Cardiac fibroblast (primary cell): ENCODE results near the gene RAB3IL1.

Experiments
- DNase-seq, 2 donors: peaks; one replicate each; pipeline versions ENCODE4 v3.0.0 to v3.0.0-alpha.2; 2010; ENCODE audit warnings: low read depth in 2 of 2
- H3K4me3 ChIP-seq, 2 donors: replicated peaks in 1 of 2; 1 replicate in 1 of 2; 2 replicates in 1 of 2; pipeline ENCODE4 v1.5.1; 2011; ENCODE audit warnings: low read depth in 2 of 2, low read length in 2 of 2, mild to moderate bottlenecking in 2 of 2, moderate library complexity in 1 of 2
- CTCF ChIP-seq: IDR thresholded peaks from one replicate; pipeline ENCODE4 v1.5.1; 2011; ENCODE audit warnings: low read depth, mild to moderate bottlenecking, low read length, inconsistent platforms

The RAB3IL1 gene

GRCh38 chr11:61946894-61947293, 29.5 kb upstream of the RAB3IL1 start:
- no peak for TF ChIP-seq CTCF
- peak in 1 of 2 donors; percentile 27 for DNase-seq
- H3K4me3 ChIP-seq = no peak overlapping the region

- no peak for TF ChIP-seq CTCF
- no peak overlapping the region for H3K4me3 ChIP-seq
Observed at GRCh38 chr11:61945191-61945590, 27.8 kb upstream of the RAB3IL1 start.

GRCh38 chr11:61940466-61940865, 23.1 kb upstream of the RAB3IL1 start:
- no peak for DNase-seq
- H3K4me3 ChIP-seq = no peak overlapping the region
- TF ChIP-seq CTCF = no peak

More at GRCh38 chr11:61945191-61945590, 27.8 kb upstream of the RAB3IL1 start:
- no peak for DNase-seq

GRCh38 chr11:61935861-61936260, 18.5 kb upstream of the RAB3IL1 start:
- TF ChIP-seq CTCF = no peak
- DNase-seq = no peak
- no peak overlapping the region for H3K4me3 ChIP-seq

GRCh38 chr11:61930933-61931332, 13.6 kb upstream of the RAB3IL1 start:
- no peak for DNase-seq
- no peak overlapping the region for H3K4me3 ChIP-seq
- no peak for TF ChIP-seq CTCF

- no peak overlapping the region for H3K4me3 ChIP-seq
- DNase-seq = peak; percentile 41
- TF ChIP-seq CTCF = no peak
Observed at GRCh38 chr11:61928606-61929005, 11.2 kb upstream of the RAB3IL1 start.

GRCh38 chr11:61927501-61927900, 10.1 kb upstream of the RAB3IL1 start:
- no peak for DNase-seq
- TF ChIP-seq CTCF = no peak
- no peak overlapping the region for H3K4me3 ChIP-seq
